NT2/D1 (cell line): ENCODE results near the gene SPPL3.

Experiments used
- DNase-seq: peaks from one replicate; pipeline ENCODE4 v3.0.0-alpha.2; 2011; ENCODE audit warnings: low read depth, low spot score
- H3K27me3 ChIP-seq: 2 replicates; pipeline ENCODE4 v1.6.0; 2011; ENCODE audit warnings: mild to moderate bottlenecking; ENCODE audit not compliant: insufficient read length, insufficient read depth
- H3K36me3 ChIP-seq: 2 replicates; pipeline ENCODE4 v1.6.1; 2011; ENCODE audit warnings: mild to moderate bottlenecking, low read length, mixed read lengths; ENCODE audit not compliant: insufficient read depth, insufficient read length
- H3K4me1 ChIP-seq: 2 replicates; pipeline ENCODE4 v1.5.1; 2011; ENCODE audit not compliant: insufficient read depth, insufficient read length
- H3K4me3 ChIP-seq: 2 replicates; pipeline ENCODE4 v1.5.1; 2011; ENCODE audit warnings: low read depth; ENCODE audit not compliant: insufficient read length
- H3K9ac ChIP-seq: 2 replicates; pipeline ENCODE4 v1.6.0; 2011; ENCODE audit warnings: low read depth; ENCODE audit not compliant: insufficient read length
- H3K9me3 ChIP-seq: 2 replicates; pipeline ENCODE4 v1.5.1; 2011; ENCODE audit warnings: mild to moderate bottlenecking, low read length; ENCODE audit not compliant: insufficient read depth
- SUZ12 ChIP-seq: IDR thresholded peaks from 2 replicates; pipeline ENCODE4 v1.6.1; 2011; ENCODE audit not compliant: insufficient read length, insufficient read depth; ENCODE audit errors: extremely low read depth
- YY1 ChIP-seq: IDR thresholded peaks from 2 replicates; pipeline ENCODE4 v1.6.1; 2011; ENCODE audit not compliant: insufficient read length, insufficient read depth
- ZNF274 ChIP-seq: IDR thresholded peaks from 2 replicates; pipeline ENCODE4 v1.6.1; 2011; ENCODE audit warnings: mild to moderate bottlenecking, low read depth, low read length

Gene SPPL3

DNA sequence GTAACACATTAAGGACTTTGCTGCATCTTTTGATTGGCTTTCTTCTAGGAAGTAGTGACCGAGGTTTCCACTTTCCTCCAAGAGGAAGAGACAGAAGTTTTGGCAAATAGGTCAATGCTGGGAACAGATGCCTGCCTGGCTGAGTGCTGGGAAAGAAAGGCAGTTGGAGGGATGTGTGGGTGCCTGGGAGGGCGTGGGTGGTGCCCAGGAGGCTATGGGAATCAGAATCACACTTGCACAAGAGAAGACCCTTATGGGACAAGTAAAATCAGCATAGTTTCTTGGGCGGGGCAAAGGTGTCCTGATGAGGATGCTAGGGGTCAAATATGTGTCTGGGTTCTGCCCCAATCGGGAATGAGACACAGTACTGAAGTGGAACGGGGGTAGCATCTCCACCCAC is 179.4 kb downstream of the SPPL3 start:
- Histone ChIP-seq H3K9me3 (no peaks in the 10 kb centered on the region), H3K36me3 (peaks cover 54% of the 10 kb centered on the region), H3K4me3 (no peak overlapping the region), H3K27me3 (peaks cover 16% of the 10 kb centered on the region), H3K4me1 (peaks cover 4% of the 10 kb centered on the region), H3K9ac (peak overlapping the region; percentile 46)
- no peak for DNase-seq
- no peak for TF ChIP-seq YY1
- no peak for TF ChIP-seq SUZ12
- no peak for TF ChIP-seq ZNF274

DNA sequence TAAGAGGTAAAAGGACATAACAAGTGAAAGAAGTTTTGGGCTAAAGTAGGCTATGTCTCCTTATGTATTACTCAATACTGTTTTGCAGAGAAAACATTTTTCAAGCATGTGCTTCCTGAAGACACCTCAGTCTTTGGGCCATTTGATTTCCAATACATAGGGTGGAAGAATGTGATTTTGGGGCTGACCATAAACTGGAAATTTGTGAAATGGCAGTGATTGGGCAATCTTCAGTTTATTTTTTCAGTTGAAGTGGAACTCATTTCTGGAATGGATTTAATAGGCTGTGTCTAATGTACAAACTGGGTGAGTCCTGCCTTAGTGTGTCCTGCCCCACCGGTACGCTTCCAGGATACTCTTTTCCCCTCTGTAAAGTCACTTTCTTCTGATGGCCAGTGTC is 181.4 kb downstream of the SPPL3 start:
- peaks cover 4% of the 10 kb centered on the region for H3K4me1 ChIP-seq
- H3K36me3 ChIP-seq, result peaks cover 72% of the 10 kb centered on the region
- peaks cover 16% of the 10 kb centered on the region for H3K27me3 ChIP-seq
- TF ChIP-seq ZNF274, result no peak
- no peak for TF ChIP-seq YY1
- TF ChIP-seq SUZ12, result no peak
- DNase-seq, result no peak
- no peak overlapping the region for H3K4me3 ChIP-seq
- no peaks in the 10 kb centered on the region for H3K9me3 ChIP-seq
- no peak overlapping the region for H3K9ac ChIP-seq

DNA sequence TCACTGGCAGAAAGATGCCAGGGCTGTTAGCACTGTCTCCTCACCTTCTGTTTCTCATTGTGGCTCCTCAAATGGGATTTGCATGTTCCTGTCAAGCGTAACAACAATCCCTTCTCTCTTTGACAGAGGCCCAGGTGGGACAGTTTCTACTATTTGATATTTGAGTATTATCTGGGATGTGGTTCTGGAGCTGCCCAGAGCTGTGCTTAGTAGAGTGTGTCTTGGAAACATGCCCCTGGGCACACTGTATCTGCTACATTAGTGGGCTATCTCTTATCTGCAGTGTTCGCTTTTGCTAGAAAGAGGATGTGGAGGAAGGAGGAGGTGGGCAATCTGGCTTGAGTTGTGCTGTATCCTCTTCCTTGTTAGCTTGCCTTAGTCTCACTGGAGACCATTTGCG is 182.3 kb downstream of the SPPL3 start:
- Histone ChIP-seq H3K9ac (no peak overlapping the region), H3K9me3 (no peaks in the 10 kb centered on the region), H3K36me3 (peaks cover 74% of the 10 kb centered on the region), H3K4me1 (peaks cover 4% of the 10 kb centered on the region), H3K27me3 (peaks cover 12% of the 10 kb centered on the region), H3K4me3 (no peak overlapping the region)
- TF ChIP-seq ZNF274, result no peak
- TF ChIP-seq SUZ12, result no peak
- DNase-seq, result no peak

DNA sequence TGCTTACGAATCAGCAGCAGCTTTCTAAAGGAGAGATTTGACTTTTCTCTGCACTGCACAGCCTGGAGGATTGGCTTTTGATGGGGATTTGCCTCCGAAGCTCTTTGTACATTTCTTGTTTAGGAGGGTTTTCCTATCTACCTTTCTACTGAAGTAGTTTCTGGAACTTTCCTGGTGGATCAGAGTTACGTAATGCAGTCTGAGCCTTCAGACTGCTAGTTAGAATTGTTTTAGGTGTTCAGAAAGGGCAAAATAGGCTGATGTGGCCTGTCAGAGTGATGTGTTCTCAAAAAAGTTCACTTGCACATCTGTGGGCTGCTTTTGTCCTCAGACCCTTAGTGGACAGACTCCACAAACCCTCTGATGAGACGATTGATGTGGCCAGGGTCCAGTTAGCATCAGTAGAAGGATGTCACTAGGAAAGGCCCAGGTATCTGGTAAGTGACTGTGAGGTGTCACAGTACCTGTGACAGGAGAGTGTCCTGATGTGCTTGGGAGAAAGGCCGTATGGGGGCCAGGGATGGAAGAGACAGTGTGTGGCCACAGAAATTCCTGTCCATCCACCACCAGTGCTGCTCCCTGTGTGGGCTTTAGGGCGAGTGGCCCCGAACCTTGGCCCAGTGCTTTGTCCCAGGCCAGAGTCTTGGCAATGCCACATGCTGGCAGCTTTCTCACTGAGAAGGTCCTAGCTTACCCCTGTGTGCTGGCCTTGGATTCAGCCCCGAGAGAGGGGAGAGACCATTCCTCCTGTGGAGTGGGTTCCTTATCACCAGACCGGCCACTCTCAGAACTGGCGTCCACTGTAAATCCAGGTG is 183.0 kb downstream of the SPPL3 start:
- Histone ChIP-seq H3K9me3 (no peaks in the 10 kb centered on the region), H3K27me3 (peaks cover 5% of the 10 kb centered on the region), H3K4me3 (no peak overlapping the region), H3K36me3 (peaks cover 80% of the 10 kb centered on the region), H3K9ac (no peak overlapping the region), H3K4me1 (peaks cover 4% of the 10 kb centered on the region)
- no peak for DNase-seq
- no peak for TF ChIP-seq SUZ12
- no peak for TF ChIP-seq ZNF274
- TF ChIP-seq YY1, result no peak

DNA sequence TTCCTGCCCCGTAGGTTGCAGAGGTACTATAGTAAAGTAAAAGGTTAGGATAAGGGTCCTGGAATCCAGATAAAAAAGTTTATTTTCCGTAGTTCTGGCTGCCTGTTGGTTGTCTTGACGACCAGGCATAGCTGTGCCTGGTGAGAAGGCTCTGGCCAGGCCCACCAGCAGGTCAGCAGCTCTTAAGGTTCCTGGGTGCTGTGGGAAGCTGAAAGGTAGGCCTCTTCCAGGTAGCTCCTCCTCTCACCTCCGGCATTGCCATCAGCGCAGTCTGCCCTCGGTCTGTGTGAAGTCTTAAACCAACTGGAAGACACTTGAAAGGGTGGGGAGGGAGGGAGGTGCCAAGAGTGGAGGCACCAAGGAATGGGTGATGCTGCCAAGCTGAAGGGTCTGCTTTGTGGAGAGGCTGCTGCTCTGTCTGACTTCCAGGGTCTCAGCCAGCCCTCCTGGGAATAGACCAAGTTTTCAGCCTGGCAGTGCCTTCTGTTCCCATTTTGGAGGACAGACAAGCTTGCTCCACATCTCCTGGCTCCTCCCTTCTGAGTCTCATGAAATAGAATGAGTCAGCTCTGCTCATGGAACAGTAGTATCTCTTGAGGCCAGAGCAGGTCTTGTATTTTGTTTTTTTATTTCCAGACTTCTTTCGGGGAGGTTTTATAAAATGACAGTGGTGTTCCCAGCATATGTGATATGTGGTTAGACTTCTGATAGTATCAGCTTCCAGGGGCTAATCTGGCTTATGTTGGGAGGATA is 183.7 kb downstream of the SPPL3 start:
- Histone ChIP-seq H3K9ac (no peak overlapping the region), H3K4me3 (no peak overlapping the region), H3K27me3 (no peaks in the 10 kb centered on the region), H3K36me3 (peaks cover 87% of the 10 kb centered on the region), H3K4me1 (peaks cover 4% of the 10 kb centered on the region), H3K9me3 (no peaks in the 10 kb centered on the region)
- TF ChIP-seq ZNF274, result no peak
- no peak for TF ChIP-seq YY1
- no peak for TF ChIP-seq SUZ12
- DNase-seq, result no peak

DNA sequence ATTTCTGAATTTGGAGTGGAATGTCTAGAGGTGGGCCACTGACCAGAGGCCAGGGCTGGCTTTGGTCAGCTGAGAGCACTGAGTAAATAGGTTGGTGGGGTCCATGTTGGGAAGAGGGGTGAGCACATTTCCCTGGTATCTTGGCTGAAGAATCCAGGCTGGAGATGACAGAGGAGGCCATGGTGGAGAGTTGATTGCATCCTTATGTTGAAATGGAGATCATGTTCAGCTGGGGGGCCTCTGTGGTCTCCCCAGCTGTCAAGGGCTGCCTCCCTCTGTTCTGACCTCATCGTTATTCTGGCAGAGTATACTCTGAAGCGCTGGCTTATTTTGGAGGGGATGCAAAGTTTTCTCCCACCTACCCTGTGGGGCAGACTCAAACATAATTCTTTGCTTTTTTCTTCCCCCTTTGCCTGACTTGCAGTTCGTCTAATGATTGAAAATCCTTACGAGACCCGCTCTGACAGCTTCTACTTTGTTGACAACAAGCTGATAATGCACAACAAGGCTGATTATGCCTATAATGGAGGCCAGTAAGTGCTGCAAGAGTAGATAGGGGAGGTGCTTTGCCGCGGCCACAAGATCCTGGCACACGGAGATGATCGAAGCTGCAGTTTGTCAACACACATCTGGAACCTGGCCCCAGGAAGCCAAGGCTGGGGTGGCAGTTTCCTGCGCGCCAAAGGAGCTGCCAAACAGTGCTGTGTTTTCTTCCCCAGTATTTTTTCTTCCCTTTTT is 184.5 kb downstream of the SPPL3 start:
- Histone ChIP-seq H3K36me3 (peaks cover 93% of the 10 kb centered on the region), H3K9me3 (no peaks in the 10 kb centered on the region), H3K4me1 (no peaks in the 10 kb centered on the region), H3K4me3 (no peak overlapping the region), H3K27me3 (no peaks in the 10 kb centered on the region), H3K9ac (no peak overlapping the region)
- TF ChIP-seq SUZ12, result no peak
- TF ChIP-seq ZNF274, result no peak
- no peak for DNase-seq

DNA sequence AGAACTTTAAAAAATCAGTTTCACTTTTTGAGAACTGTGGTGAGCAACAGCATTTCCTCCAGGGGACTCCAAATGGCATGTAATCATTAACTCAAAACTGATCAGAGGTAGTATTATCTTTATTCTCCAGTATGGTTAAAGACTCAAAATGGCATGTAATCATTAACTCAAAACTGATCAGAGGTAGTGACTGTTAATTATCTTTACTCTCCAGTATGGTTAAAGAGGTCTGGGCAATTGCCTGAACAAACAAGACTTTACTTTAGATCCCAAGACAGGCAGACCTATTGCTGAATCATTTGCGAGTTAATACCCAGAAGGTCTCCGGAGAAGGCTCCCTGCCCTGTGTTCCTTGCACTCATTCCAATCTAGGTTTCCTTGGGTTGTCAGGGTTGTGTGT is 185.1 kb downstream of the SPPL3 start:
- Histone ChIP-seq H3K4me3 (no peak overlapping the region), H3K4me1 (no peaks in the 10 kb centered on the region), H3K9me3 (no peaks in the 10 kb centered on the region), H3K9ac (no peak overlapping the region), H3K27me3 (no peaks in the 10 kb centered on the region), H3K36me3 (peaks cover 93% of the 10 kb centered on the region)
- no peak for DNase-seq
- no peak for TF ChIP-seq SUZ12
- TF ChIP-seq YY1, result no peak
- TF ChIP-seq ZNF274, result no peak
